Prostate gland (tissue), 2 donors: ENCODE data around the gene EIF2S2. TPM values are rescaled to one million over a fixed set of nuclear protein-coding genes. Genes with fewer than 3 reads are reported as not detected.
A peak's percentile ranks its signal among the peaks of the same experiment; 100 is the strongest.
"Not testable (repeated sequence)": the region's sequence is repeated elsewhere in the genome, so short reads cannot be mapped to it uniquely, and the experiment has no call there.

Experiments
- DNase-seq: peaks from one replicate; pipeline ENCODE4 v3.0.0-alpha.2; 2019; ENCODE audit warnings: low spot score
- H3K27ac ChIP-seq, 2 donors: fragments of 200-600 bp; sonication (generic); 2 replicates each; pipeline ENCODE4 v1.5.1; 2017 to 2019
- H3K27me3 ChIP-seq: fragments of 200-600 bp; sonication (generic); replicated peaks from 2 replicates; pipeline ENCODE4 v1.5.1; 2019; ENCODE audit not compliant: insufficient read depth
- H3K36me3 ChIP-seq, 2 donors: fragments of 200-600 bp; sonication (generic); 1 replicate in 1 of 2; 2 replicates in 1 of 2; pipeline versions ENCODE4 v1.5.1 to v1.8.1; 2017 to 2019
- H3K4me1 ChIP-seq: fragments of 200-600 bp; sonication (generic); replicated peaks from 2 replicates; pipeline ENCODE4 v1.5.1; 2019
- H3K4me3 ChIP-seq, 2 donors: fragments of 200-600 bp; sonication (generic); 2 replicates each; pipeline ENCODE4 v1.5.1; 2017 to 2019
- H3K9me3 ChIP-seq: fragments of 200-600 bp; sonication (generic); 2 replicates; pipeline ENCODE4 v1.5.1; 2017
- POLR2A ChIP-seq: fragments of 450-650 bp; IDR thresholded peaks from one replicate; pipeline ENCODE4 v1.6.1; 2016; ENCODE audit warnings: antibody characterized with exemption, mild to moderate bottlenecking
- POLR2AphosphoS5 ChIP-seq: sonication (generic); formaldehyde crosslinking; IDR thresholded peaks from one replicate; pipeline ENCODE4 v1.6.1; 2017; ENCODE audit warnings: antibody characterized with exemption
- WGBS: methylation state at CpG from one replicate; pipeline ENCODE4 v1.1.5; 2018; 5-methylcytosine and 5-hydroxymethylcytosine counted together
- intact Hi-C: fragments of 100-400 bp; cut with DNase I; formaldehyde crosslinking; loops from one replicate; pipeline ENCODE4 v1.14.2; 2022
- total RNA-seq, 2 donors: library from RNA; depleted of rRNA; stranded (reverse); fragments of >200 nt; gene quantifications; one replicate each; pipeline ENCODE4 v1.1.0, GENCODE V29; 2016
- TF ChIP-seq, protein P1 (sequence below), 4 experiments: fragments of 200-600 bp in 2 of 4; fragments of 450-650 bp in 2 of 4; sonication (generic) in 2 of 4; IDR thresholded peaks; 1 replicate in 3 of 4; 2 replicates in 1 of 4; pipeline ENCODE4 v1.5.1; 2016 to 2019; ENCODE audit warnings: antibody characterized with exemption in 4 of 4, mild to moderate bottlenecking in 2 of 4, moderate library complexity in 2 of 4

The EIF2S2 gene, protein sequence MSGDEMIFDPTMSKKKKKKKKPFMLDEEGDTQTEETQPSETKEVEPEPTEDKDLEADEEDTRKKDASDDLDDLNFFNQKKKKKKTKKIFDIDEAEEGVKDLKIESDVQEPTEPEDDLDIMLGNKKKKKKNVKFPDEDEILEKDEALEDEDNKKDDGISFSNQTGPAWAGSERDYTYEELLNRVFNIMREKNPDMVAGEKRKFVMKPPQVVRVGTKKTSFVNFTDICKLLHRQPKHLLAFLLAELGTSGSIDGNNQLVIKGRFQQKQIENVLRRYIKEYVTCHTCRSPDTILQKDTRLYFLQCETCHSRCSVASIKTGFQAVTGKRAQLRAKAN
- total RNA-seq: 10 to 100 TPM; 32.7 to 41.0 TPM

DNA sequence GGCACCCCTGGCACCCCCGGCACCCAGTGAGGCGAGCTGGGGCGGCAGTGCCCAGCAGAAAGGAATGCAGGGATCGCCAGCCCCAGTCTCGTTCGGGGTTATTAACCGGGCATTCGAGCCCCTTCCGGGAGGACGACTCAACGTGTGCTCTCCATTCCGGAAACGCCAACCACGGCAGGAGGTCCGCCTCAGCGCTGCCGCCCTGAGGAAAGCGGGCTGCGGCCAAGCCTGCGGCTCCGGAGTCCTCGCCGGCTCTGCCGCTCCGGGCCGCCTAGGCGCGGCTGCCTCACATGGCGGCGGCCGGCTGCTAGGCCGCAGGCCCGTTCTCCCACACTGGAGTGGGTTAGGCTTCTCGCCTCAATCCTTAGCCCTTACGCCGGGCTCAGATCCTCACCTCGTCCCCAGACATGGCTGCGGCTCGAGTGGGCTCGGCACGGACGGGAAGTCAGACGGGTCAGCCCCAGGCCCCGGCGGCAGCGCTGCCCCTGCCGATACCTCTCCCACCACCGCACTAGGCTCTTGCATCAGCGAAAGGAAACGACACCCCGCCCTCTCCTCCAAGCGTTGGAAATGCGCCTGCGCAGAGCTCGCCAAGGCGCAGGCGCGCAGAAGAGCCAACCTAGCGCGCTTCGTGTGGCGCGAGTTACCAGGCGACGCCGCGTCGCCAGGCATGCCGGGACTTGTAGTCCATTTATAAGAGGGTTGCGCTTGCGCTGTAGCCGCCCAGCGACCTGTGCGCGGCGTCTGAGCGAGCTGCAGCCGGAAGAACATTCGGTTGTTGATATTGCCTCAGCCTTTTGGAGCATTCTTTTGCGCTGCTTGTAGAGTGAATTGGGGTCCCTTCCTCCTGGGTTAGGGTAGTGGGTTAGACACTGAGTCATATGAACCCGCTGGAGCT is at the start of gene EIF2S2:
EIF2S2 (minus strand) TSS at position 542 of the 898 bp plus-strand sequence; CDS start at position 409, 133 bp downstream.
- TF ChIP-seq POLR2A: peak; percentile 97
- TF ChIP-seq POLR2AphosphoS5: peak; percentile 100
- TF ChIP-seq, protein P1, sequence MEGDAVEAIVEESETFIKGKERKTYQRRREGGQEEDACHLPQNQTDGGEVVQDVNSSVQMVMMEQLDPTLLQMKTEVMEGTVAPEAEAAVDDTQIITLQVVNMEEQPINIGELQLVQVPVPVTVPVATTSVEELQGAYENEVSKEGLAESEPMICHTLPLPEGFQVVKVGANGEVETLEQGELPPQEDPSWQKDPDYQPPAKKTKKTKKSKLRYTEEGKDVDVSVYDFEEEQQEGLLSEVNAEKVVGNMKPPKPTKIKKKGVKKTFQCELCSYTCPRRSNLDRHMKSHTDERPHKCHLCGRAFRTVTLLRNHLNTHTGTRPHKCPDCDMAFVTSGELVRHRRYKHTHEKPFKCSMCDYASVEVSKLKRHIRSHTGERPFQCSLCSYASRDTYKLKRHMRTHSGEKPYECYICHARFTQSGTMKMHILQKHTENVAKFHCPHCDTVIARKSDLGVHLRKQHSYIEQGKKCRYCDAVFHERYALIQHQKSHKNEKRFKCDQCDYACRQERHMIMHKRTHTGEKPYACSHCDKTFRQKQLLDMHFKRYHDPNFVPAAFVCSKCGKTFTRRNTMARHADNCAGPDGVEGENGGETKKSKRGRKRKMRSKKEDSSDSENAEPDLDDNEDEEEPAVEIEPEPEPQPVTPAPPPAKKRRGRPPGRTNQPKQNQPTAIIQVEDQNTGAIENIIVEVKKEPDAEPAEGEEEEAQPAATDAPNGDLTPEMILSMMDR (IDR thresholded peaks at IDR 0.05): peak in 3 of 4 experiments; percentile 8 to 39 (median 23)
- peak within 1 kb of the TSS; percentile 90 to 91 for H3K27ac ChIP-seq
- no peaks in the 10 kb centered on the region for H3K4me1 ChIP-seq
- DNase-seq: peak; percentile 94
- peak within 1 kb of the TSS; percentile 74 to 78 for H3K4me3 ChIP-seq
- H3K36me3 ChIP-seq: no peaks in the 10 kb centered on the region
- intact Hi-C loops: no loop called here
- no peaks in the 10 kb centered on the region for H3K9me3 ChIP-seq
- under 1% methylated on average over 41 of the region's 81 CpGs for WGBS
- no peaks in the 10 kb centered on the region for H3K27me3 ChIP-seq

DNA sequence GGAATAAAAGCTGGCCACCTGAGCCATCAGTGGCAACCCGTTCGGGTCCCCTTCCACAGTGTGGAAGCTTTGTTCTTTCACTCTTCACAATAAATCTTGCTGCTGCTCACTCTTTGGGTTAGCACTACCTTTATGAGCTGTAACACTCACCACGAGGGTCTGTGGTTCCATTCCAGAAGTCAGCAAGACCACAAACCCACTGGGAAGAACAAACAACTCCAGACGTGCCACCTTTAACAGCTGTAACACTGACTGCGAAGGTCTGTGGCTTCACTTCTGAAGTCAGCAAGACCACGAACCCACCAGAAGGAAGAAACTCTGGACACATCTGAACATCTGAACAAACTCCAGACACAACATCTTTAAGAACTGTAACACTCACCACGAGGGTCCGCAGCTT is 45.7 kb upstream of the EIF2S2 start:
- intact Hi-C loops, H3K4me1 ChIP-seq, DNase-seq, H3K4me3 ChIP-seq, H3K27ac ChIP-seq, H3K9me3 ChIP-seq, H3K36me3 ChIP-seq, H3K27me3 ChIP-seq: not testable (repeated sequence)
- 83% methylated on average over 8 of the region's 8 CpGs for WGBS

DNA sequence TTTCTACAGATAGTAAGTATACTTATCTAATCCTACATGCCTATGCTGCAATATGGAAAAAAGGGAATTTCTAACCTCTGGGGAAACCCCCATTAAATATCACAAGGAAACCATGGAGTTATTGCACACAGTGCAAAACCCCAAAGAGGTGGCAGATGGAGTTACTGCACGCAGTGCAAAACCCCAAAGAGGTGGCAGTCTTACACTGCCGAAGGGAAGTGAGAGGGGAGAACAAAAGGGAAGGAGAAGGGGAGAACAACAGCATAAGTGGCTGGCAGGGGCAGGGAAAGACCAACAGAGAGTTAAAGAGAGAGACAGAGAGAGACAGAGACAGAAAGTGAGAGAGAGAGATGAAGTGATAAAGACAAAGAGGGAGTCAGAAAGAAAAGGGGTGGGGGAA is 43.8 kb upstream of the EIF2S2 start:
- TF ChIP-seq, protein P1 (IDR thresholded peaks at IDR 0.05): no peak
- TF ChIP-seq POLR2AphosphoS5 (no peak), POLR2A (no peak)
- intact Hi-C loops: no loop called here
- no peaks in the 10 kb centered on the region for H3K4me1 ChIP-seq
- H3K27ac ChIP-seq: no peak overlapping the region
- no peak overlapping the region for H3K4me3 ChIP-seq
- H3K36me3 ChIP-seq: no peaks in the 10 kb centered on the region
- DNase-seq: no peak
- H3K9me3 ChIP-seq: no peaks in the 10 kb centered on the region
- WGBS: 75% methylated on average over 2 of the region's 2 CpGs
- H3K27me3 ChIP-seq: no peaks in the 10 kb centered on the region

DNA sequence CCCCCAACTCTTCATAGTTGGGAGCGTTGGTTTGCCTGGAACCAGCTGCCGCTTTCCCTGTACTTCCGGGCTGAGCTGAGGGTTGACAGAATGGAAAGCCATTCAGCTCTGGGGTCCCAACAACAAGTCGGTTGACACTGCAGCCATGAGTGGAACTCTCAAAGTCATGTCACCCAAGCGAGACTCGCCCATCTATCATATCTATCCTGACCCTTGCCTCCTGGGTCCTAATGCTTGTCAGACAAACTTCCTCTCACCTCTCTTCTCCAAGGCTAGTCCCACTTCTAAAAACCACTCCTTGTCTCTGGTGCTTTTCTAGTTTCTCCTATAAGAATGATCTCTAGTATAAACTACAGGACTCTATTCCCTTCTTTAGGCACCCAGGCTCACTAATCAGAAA is 41.1 kb upstream of the EIF2S2 start:
- H3K9me3 ChIP-seq, H3K4me1 ChIP-seq, intact Hi-C loops, H3K27me3 ChIP-seq, DNase-seq, H3K27ac ChIP-seq, H3K4me3 ChIP-seq, H3K36me3 ChIP-seq: not testable (repeated sequence)
- WGBS: 98% methylated on average over 6 of the region's 6 CpGs

DNA sequence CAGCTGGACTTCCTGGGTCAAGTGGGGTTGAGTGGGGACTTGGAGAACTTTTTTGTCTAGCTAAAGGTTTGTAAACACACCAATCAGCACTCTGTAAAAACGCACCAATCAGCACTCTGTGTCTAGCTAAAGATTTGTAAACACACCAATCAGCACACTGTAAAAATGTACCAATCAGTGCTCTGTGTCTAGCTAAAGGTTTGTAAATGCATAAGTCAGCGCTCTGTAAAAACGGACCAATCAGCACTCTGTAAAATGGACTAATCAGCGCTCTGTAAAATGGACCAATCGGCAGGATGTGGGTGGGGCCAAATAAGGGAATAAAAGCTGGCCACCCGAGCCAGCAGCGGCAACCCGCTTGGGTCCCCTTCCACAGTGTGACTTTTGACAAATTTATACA is 40.0 kb upstream of the EIF2S2 start:
- H3K27ac ChIP-seq, intact Hi-C loops, H3K9me3 ChIP-seq, H3K27me3 ChIP-seq, H3K4me1 ChIP-seq, H3K36me3 ChIP-seq, DNase-seq, H3K4me3 ChIP-seq: not testable (repeated sequence)
- WGBS: 95% methylated on average over 8 of the region's 8 CpGs

DNA sequence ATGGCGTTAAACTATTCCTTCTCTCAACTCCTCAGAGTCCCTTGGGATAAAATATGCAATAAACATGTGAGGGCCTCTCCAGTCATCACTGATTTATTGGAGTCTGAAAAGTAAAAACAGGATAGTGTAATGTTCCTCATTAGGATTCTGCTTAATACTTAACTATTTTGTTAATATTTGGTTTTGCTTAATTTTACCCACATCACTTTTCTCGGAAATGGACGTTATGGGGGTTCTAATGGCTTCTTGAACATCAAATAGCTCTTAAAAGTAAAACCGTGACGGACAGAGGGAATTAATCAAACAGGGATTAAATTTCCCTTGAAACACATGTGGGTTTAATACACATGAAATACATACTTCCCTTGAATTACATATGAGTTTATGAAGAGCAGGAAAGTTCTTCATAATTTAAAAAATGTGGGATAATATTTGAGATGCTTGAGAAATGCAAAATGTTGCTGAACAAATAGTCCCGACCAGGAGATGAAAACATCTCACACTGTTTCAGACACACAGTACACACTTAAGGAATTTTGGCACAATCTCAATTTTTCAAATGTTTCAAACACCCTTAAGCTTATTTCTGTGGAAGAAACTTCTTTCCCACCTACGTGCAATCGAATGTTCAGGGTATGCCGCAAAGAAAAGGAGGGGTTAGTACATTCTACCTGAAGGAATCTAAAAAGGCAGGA is 38.4 kb upstream of the EIF2S2 start:
- H3K4me3 ChIP-seq: no peak overlapping the region
- TF ChIP-seq POLR2A (no peak), POLR2AphosphoS5 (no peak)
- TF ChIP-seq, protein P1 (IDR thresholded peaks at IDR 0.05): no peak
- no peaks in the 10 kb centered on the region for H3K27me3 ChIP-seq
- no peak for DNase-seq
- WGBS: 53% methylated on average over 9 of the region's 9 CpGs
- intact Hi-C loops: no loop called here
- no peak overlapping the region for H3K27ac ChIP-seq
- no peaks in the 10 kb centered on the region for H3K9me3 ChIP-seq
- H3K4me1 ChIP-seq: no peaks in the 10 kb centered on the region
- H3K36me3 ChIP-seq: no peaks in the 10 kb centered on the region
